GM18526 (cell line): ENCODE data around the gene FXN.

Experiments used
- POLR2A ChIP-seq: IDR thresholded peaks from 3 replicates; pipeline ENCODE4 v1.6.1; 2011; ENCODE audit not compliant: insufficient read length; ENCODE audit errors: extremely low read depth

FXN gene

GRCh38 chr9:69081261-69081660, 45.7 kb downstream of the FXN start:
- no peak for TF ChIP-seq POLR2A

- no peak for TF ChIP-seq POLR2A
These were observed 47.8 kb downstream of the FXN start for GRCh38 chr9:69083321-69083720.

DNA sequence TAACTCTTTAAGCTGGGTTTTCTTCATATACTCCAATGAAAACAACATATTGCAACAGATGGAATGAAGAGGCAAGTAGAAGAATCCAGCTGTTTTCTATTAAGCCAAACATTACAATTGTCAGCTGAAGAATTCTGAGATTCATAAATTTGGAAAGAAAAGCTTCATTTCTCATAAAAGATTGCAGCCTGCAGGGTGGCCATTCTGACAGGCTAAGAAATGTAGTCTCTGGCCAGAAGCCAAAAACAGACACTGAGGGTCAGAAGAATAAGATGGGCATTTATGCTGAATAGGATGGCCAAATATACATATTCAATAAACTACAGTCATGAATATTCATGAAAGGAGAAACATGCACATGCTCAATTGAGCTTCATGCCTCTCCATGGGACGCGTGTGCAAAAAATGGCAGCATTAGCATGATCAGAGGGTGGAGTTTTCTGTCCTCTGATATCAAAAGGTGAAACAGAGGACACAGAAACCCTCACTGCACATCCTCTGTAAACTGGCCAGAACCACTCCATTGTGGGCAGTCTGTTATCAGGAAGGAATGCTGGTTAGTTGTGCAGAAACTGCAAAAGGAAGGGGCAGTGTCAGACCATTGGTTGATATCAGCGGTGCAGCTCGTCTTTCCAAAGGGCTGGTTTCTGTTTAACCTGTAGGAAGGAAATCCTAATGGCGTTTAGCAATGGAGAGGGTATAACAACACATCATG, 50.2 kb downstream of the FXN start:
- no peak for TF ChIP-seq POLR2A

DNA sequence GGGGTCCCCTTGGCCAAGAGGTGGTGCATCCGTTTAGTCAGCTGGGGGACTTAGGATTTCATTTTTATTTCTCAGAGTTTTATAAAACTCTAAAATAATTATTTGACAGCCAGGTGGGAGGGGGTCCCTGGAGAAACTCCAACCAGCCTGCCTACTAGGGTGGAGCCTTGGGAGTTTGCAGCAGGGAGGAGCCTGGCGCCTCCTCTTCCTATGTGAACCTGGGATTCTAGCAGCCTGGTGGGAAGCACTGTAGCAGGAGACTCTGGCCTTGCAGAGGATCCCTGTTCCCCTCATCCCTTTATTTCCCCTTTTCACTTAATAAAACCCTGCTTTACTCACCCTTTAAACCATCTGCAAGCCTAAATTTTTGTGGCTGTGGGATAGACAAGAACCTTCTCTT, 50.8 kb downstream of the FXN start:
- no peak for TF ChIP-seq POLR2A

DNA sequence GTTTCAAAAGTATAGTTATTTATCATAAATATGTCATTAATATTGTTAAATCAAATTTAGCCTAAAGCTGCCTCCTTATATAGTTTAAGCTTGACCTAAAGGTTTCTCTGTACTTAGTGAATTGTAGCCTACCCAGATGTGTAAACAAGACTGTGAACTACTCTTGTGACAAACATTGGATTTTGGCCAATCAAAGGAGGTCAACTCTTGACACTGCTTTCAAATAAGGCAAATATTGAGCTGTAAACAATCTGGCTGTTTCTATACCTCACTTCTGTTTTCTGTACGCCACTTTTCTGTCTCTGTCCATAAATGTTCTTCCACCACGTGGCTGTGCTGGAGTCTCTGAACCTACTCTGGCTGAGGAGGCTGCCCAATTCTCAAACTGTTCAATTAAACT, 51.2 kb downstream of the FXN start:
- TF ChIP-seq POLR2A, result no peak

GRCh38 chr9:69089082-69089481, 53.5 kb downstream of the FXN start:
- TF ChIP-seq POLR2A, result no peak

GRCh38 chr9:69089491-69089890, 53.9 kb downstream of the FXN start:
- TF ChIP-seq POLR2A, result no peak

DNA sequence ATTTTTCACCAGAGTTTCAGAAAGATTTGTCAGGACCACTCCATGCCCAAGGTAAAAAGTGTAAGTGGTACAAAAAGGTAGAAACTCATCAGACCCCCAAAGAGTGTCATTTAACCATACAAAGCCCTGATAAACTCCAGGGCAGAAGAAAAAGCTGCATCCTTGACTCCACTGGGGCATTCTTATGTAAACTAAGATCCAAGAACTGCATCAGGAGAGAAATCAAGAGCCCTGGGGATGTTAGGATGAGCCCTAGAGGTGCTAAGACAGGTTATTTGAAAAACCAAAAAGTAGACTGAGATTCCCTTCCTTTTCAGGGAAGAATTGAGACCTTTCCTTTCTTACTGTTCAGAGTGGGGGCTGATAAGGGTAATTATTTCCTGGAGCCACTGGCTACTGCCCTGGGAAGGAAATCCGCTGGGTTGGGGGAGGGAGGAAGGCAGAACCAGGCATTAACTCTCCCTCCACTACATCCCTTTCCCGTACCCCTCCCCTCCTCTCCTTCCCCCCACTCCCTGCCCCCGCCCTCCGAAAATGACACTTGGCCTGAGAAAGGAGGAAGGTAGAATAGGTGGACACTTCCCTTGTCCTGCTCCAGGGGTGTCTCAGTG, 54.7 kb downstream of the FXN start:
- TF ChIP-seq POLR2A, result no peak

- no peak for TF ChIP-seq POLR2A
These were observed 55.4 kb downstream of the FXN start for GRCh38 chr9:69090946-69091345.

GRCh38 chr9:69093471-69094103, 58.0 kb downstream of the FXN start:
- TF ChIP-seq POLR2A, result no peak

DNA sequence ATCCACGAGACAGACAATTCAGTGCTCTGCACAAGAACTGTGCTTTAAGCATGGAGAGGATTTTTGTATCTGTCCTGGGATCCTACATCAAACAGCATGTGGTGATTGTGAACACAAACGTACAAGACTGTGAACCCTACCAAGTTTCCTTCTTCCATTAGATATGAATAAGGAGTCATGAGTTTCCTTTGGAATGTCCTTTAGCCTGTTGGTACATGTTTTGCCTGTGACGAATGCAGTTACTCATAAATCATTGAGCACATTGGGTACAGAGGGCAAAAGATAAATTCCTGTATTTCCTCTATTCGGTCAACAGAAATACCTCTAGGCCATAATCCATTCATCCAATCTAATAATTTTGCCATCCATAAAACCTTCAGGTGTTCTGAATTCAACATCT, 61.5 kb downstream of the FXN start:
- no peak for TF ChIP-seq POLR2A

GRCh38 chr9:69097923-69098593, 62.5 kb downstream of the FXN start:
- TF ChIP-seq POLR2A, result no peak

- TF ChIP-seq POLR2A, result no peak
These were observed 69.4 kb downstream of the FXN start for GRCh38 chr9:69104830-69105527.

DNA sequence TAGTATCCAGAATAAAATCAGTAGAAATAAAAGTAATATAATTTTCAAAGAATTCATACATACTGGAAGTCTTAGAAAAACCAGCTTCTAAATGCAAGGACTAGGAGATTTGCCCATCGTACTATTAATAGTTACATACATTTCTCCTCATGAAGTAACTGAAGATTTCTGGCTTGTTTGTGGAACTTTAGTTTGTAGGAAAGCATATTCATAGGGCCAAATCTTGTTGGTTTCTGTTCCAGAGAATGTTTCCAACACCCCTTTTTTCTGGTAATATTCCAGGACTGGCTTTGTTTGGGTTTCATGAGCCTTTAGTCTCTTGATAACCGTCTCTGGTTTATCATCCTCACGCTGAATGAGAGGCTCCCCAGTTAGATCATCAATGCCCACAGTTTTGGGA, 72.2 kb downstream of the FXN start:
- no peak for TF ChIP-seq POLR2A

DNA sequence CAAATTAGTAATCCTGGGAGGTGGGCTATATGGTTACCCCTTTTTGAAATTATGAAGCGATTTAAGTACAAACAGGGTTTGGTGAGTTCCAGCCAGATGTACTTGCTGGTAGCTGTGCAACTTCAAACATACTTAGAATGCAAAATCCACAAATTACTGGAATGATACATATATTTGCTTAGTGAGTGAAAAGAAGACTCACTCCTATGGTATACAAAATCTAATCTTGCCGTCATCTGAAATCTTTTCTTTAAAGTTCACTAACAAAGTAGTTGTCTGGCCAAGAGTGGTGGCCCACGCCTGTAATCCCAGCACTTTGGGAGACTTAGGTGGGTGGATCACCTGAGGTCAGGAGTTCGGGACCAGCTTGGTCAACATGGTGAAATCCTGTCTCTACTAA, 73.6 kb downstream of the FXN start:
- TF ChIP-seq POLR2A, result no peak
